Muscle of leg (tissue), 11 donors: ENCODE measurements around the gene ZBED4. TPM values are rescaled to one million over a fixed set of nuclear protein-coding genes. Genes with fewer than 3 reads are reported as not detected.

Source experiments
- DNase-seq: peaks from one replicate; pipeline ENCODE4 v3.0.0; 2013
- H3K27ac ChIP-seq: one replicate; pipeline ENCODE4 v1.5.1; 2013; ENCODE audit warnings: mild to moderate bottlenecking, low read length, control low read depth
- H3K27me3 ChIP-seq: one replicate; pipeline ENCODE4 v1.6.1; 2013; ENCODE audit warnings: low read length; ENCODE audit not compliant: control insufficient read depth, insufficient read depth
- H3K36me3 ChIP-seq: one replicate; pipeline ENCODE4 v1.6.1; 2013; ENCODE audit warnings: low read length; ENCODE audit not compliant: control insufficient read depth, insufficient read depth
- H3K4me1 ChIP-seq: one replicate; pipeline ENCODE4 v1.6.1; 2013; ENCODE audit warnings: low read length; ENCODE audit not compliant: control insufficient read depth, insufficient read depth
- H3K4me3 ChIP-seq: one replicate; pipeline ENCODE4 v1.5.1; 2013; ENCODE audit warnings: low read length, control low read depth
- H3K9me3 ChIP-seq: replicated peaks from 2 replicates; pipeline ENCODE4 v1.6.1; 2013; ENCODE audit warnings: low read depth, low read length; ENCODE audit not compliant: control insufficient read depth
- WGBS: methylation state at CpG from one replicate; pipeline ENCODE4 v1.1.5; 2013; ENCODE audit warnings: missing lambda C conversion rate; ENCODE audit not compliant: insufficient coverage; 5-methylcytosine and 5-hydroxymethylcytosine counted together
- polyA plus RNA-seq, 8 donors: library from polyadenylated mRNA; unstranded; fragments of 120-200 nt; gene quantifications; one replicate each; pipeline versions ENCODE4 v1.2.1 to v1.2.3, GENCODE V29; 2013; ENCODE audit warnings: inconsistent platforms in 1 of 8, low replicate concordance in 1 of 8; ENCODE audit not compliant: insufficient read length in 8 of 8, insufficient read depth in 1 of 8
- total RNA-seq: library from RNA; stranded (reverse); fragments of 120-200 nt; gene quantifications from one replicate; pipeline ENCODE4 v1.2.4, GENCODE V29; 2013

The ZBED4 gene
- total and polyA plus RNA-seq, 9 donors, result 7.3 to 15.9 (median 12.9) TPM

- H3K4me3 ChIP-seq, result no peak overlapping the region
- H3K27ac ChIP-seq, result no peak overlapping the region
- no peaks in the 10 kb centered on the region for H3K4me1 ChIP-seq
- WGBS, result 75% methylated on average over 24 of the region's 30 CpGs
- H3K27me3 ChIP-seq, result no peaks in the 10 kb centered on the region
- peaks cover 37% of the 10 kb centered on the region for H3K36me3 ChIP-seq
- DNase-seq, result no peak
- no peaks in the 10 kb centered on the region for H3K9me3 ChIP-seq
Measured at GRCh38 chr22:49900441-49901230, 47.0 kb downstream of the ZBED4 start.

- no peaks in the 10 kb centered on the region for H3K4me1 ChIP-seq
- no peak overlapping the region for H3K27ac ChIP-seq
- peaks cover 41% of the 10 kb centered on the region for H3K36me3 ChIP-seq
- no peak overlapping the region for H3K4me3 ChIP-seq
- no peaks in the 10 kb centered on the region for H3K27me3 ChIP-seq
- no peaks in the 10 kb centered on the region for H3K9me3 ChIP-seq
- no peak for DNase-seq
- 96% methylated on average over 10 of the region's 11 CpGs for WGBS
Measured at GRCh38 chr22:49901457-49901856, 47.8 kb downstream of the ZBED4 start.

- H3K4me1 ChIP-seq, result no peaks in the 10 kb centered on the region
- H3K27me3 ChIP-seq, result no peaks in the 10 kb centered on the region
- H3K27ac ChIP-seq, result no peak overlapping the region
- DNase-seq, result no peak
- 92% methylated on average over 16 of the region's 17 CpGs for WGBS
- no peaks in the 10 kb centered on the region for H3K9me3 ChIP-seq
- H3K4me3 ChIP-seq, result no peak overlapping the region
- H3K36me3 ChIP-seq, result peaks cover 46% of the 10 kb centered on the region
Measured at GRCh38 chr22:49903322-49904039, 49.8 kb downstream of the ZBED4 start.

- no peak overlapping the region for H3K27ac ChIP-seq
- no peaks in the 10 kb centered on the region for H3K4me1 ChIP-seq
- no peaks in the 10 kb centered on the region for H3K27me3 ChIP-seq
- DNase-seq, result no peak
- no peaks in the 10 kb centered on the region for H3K9me3 ChIP-seq
- no peak overlapping the region for H3K4me3 ChIP-seq
- peaks cover 48% of the 10 kb centered on the region for H3K36me3 ChIP-seq
- 88% methylated on average over 11 of the region's 11 CpGs for WGBS
Measured at GRCh38 chr22:49904040-49904369, 50.4 kb downstream of the ZBED4 start.

- no peak for DNase-seq
- Histone ChIP-seq H3K4me1 (no peaks in the 10 kb centered on the region), H3K4me3 (no peak overlapping the region)
Measured at GRCh38 chr22:49905465-49905864, 51.8 kb downstream of the ZBED4 start.

GRCh38 chr22:49906071-49906798 is 52.6 kb downstream of the ZBED4 start:
- Histone ChIP-seq H3K4me1 (no peaks in the 10 kb centered on the region), H3K4me3 (no peak overlapping the region), H3K27me3 (no peaks in the 10 kb centered on the region), H3K27ac (no peak overlapping the region), H3K36me3 (peaks cover 57% of the 10 kb centered on the region), H3K9me3 (no peaks in the 10 kb centered on the region)
- DNase-seq, result no peak
- WGBS, result 93% methylated on average over 27 of the region's 28 CpGs

More at GRCh38 chr22:49905465-49905864, 51.8 kb downstream of the ZBED4 start:
- Histone ChIP-seq H3K36me3 (peaks cover 57% of the 10 kb centered on the region), H3K9me3 (no peaks in the 10 kb centered on the region), H3K27me3 (no peaks in the 10 kb centered on the region), H3K27ac (no peak overlapping the region)
- 92% methylated on average over 17 of the region's 18 CpGs for WGBS

- no peak for DNase-seq
- Histone ChIP-seq H3K4me3 (no peak overlapping the region), H3K27ac (no peak overlapping the region), H3K27me3 (no peaks in the 10 kb centered on the region), H3K4me1 (no peaks in the 10 kb centered on the region), H3K36me3 (peaks cover 52% of the 10 kb centered on the region), H3K9me3 (no peaks in the 10 kb centered on the region)
- 92% methylated on average over 14 of the region's 14 CpGs for WGBS
Measured at GRCh38 chr22:49906799-49907290, 53.2 kb downstream of the ZBED4 start.

- no peaks in the 10 kb centered on the region for H3K9me3 ChIP-seq
- DNase-seq, result no peak
- peaks cover 57% of the 10 kb centered on the region for H3K36me3 ChIP-seq
- no peaks in the 10 kb centered on the region for H3K27me3 ChIP-seq
- no peaks in the 10 kb centered on the region for H3K4me1 ChIP-seq
- no peak overlapping the region for H3K4me3 ChIP-seq
- no peak overlapping the region for H3K27ac ChIP-seq
- WGBS, result 93% methylated on average over 19 of the region's 19 CpGs
Measured at GRCh38 chr22:49907807-49908206, 54.2 kb downstream of the ZBED4 start.

GRCh38 chr22:49909476-49910205 is 56.0 kb downstream of the ZBED4 start:
- Histone ChIP-seq H3K4me3 (no peak overlapping the region), H3K27me3 (no peaks in the 10 kb centered on the region), H3K27ac (no peak overlapping the region), H3K4me1 (no peaks in the 10 kb centered on the region), H3K9me3 (no peaks in the 10 kb centered on the region), H3K36me3 (peaks cover 51% of the 10 kb centered on the region)
- no peak for DNase-seq
- WGBS, result 95% methylated on average over 14 of the region's 23 CpGs
